Heart left ventricle (tissue), 16 donors: ENCODE measurements around the gene SZT2. TPM values are rescaled to one million over a fixed set of nuclear protein-coding genes. Genes with fewer than 3 reads are reported as not detected.
"Not testable (repeated sequence)": the region's sequence is repeated elsewhere in the genome, so short reads cannot be mapped to it uniquely, and the experiment has no call there.

ENCODE experiments used
- ATAC-seq, 4 donors: fragments of 200-7000 bp; cut with Tn5 transposase; one replicate each; pipeline ENCODE4 v1.9.1; 2020 to 2022; ENCODE audit warnings: moderate library complexity in 4 of 4, mild to moderate bottlenecking in 3 of 4, moderate number of reproducible peaks in 1 of 4
- DNase-seq, 5 donors: peaks; one replicate each; pipeline ENCODE4 v3.0.0-alpha.2; 2020
- H3K27ac ChIP-seq, 12 donors: fragments of 200-600 bp; sonication (generic) in 4 of 12; one replicate each; pipeline versions ENCODE4 v1.5.0 to v1.8.0; 2016 to 2022; ENCODE audit warnings: mild to moderate bottlenecking in 2 of 12
- H3K27me3 ChIP-seq, 9 donors: fragments of 200-600 bp; sonication (generic) in 2 of 9; one replicate each; pipeline versions ENCODE4 v1.5.1 to v1.8.0; 2016 to 2022; ENCODE audit warnings: mild to moderate bottlenecking in 3 of 9
- H3K36me3 ChIP-seq, 9 donors: fragments of 200-600 bp; sonication (generic) in 2 of 9; one replicate each; pipeline versions ENCODE4 v1.5.0 to v1.8.0; 2018 to 2022; ENCODE audit warnings: mild to moderate bottlenecking in 2 of 9
- H3K4me1 ChIP-seq, 12 donors: fragments of 200-600 bp; sonication (generic) in 4 of 12; one replicate each; pipeline versions ENCODE4 v1.5.0 to v1.8.0; 2016 to 2022; ENCODE audit warnings: mild to moderate bottlenecking in 3 of 12
- H3K4me3 ChIP-seq, 12 donors: fragments of 200-600 bp; sonication (generic) in 4 of 12; one replicate each; pipeline versions ENCODE4 v1.5.0 to v1.8.0; 2017 to 2022; ENCODE audit warnings: mild to moderate bottlenecking in 9 of 12, moderate library complexity in 4 of 12
- H3K9me3 ChIP-seq, 12 donors: fragments of 200-600 bp; sonication (generic) in 4 of 12; one replicate each; pipeline versions ENCODE4 v1.5.0 to v1.8.0; 2016 to 2022; ENCODE audit warnings: mild to moderate bottlenecking in 1 of 12
- POLR2A ChIP-seq, 2 donors: fragments of 450-650 bp; IDR thresholded peaks; one replicate each; pipeline ENCODE4 v1.6.1; 2017; ENCODE audit warnings: antibody characterized with exemption in 2 of 2, mild to moderate bottlenecking in 2 of 2, moderate library complexity in 2 of 2
- WGBS, 4 donors: extraction: QIAGEN DNeasy Blood & Tissue Kit in 2 of 4; methylation state at CpG; one replicate each; pipeline versions ENCODE4 v1.1.5 to v1.1.7; 2013 to 2018; 5-methylcytosine and 5-hydroxymethylcytosine counted together
- intact Hi-C, 10 donors: fragments of 100-400 bp; cut with DNase I; formaldehyde crosslinking; loops; one replicate each; pipeline versions ENCODE4 v1.11.1 to v1.14.2; 2022
- polyA plus RNA-seq, 2 donors: library from polyadenylated mRNA; stranded (reverse); fragments of 200-250 nt; gene quantifications; one replicate each; pipeline ENCODE4 v1.2.3, GENCODE V29; 2013
- total RNA-seq, 9 donors: library from RNA; depleted of rRNA in 2 of 9; stranded (reverse); fragments of >200 nt in 2 of 9; fragmentation: NEBNext Ultra II Directional in 3 of 9; extraction: Animal tissue kit (Norgen Biotek cat#: 25700) in 3 of 9; gene quantifications; one replicate each; pipeline versions ENCODE4 v1.1.0 to v1.2.4, GENCODE V29; 2016 to 2023
- TF ChIP-seq, protein P1 (sequence below), 12 donors: fragments of 200-600 bp; sonication (generic) in 4 of 12; IDR thresholded peaks; one replicate each; pipeline versions ENCODE4 v1.5.0 to v1.8.0; 2018 to 2022; ENCODE audit warnings: antibody characterized with exemption in 12 of 12, mild to moderate bottlenecking in 5 of 12
- donor health status: ischemic (EF 13 %, LVEDD 7.1; RV severe dilation, severe dysfunction).
- donor health status: healthy with polysubstance abuse.
- donor health status: DM: no; HTN: yes; CAD: no.
- donor health status: DM: no; HTN: no; CAD: no.
- donor health status: ischemic (EF 25% LVEDD 6.9; RV normal size, moderate dysfunction).
- donor health status: ischemic (EF 25% LVEDD 5.7; RV mildly dilated, moderate dysfunction).
- donor health status: healthy.
- donor health status: DM: yes; HTN: yes; CAD: no.
- donor health status: ischemic (EF 35%, LVEDD 5.7; RV mildly dilated, moderate dysfunction).
- donor health status: nonischemic (EF 11% LVEDD 7.7; RV severe dilation, severe dysfunction).
- donor health status: DM: yes; HTN: yes; CAD: no.
- donor health status: PGD.
- donor health status: ischemic (EF 29% LVEDD 5.4; RV normal size, mild dysfunction).
- donor health status: nonischemic (EF 23%, LVEDD 6.1; RV moderate dilation, normal function).

Gene SZT2
- total and polyA plus RNA-seq, 11 donors, result 13.1 to 39.7 (median 24.4) TPM

- DNase-seq (no peak), ATAC-seq (no peak)
- WGBS, 4 donors, result 88 to 93% (median 91%) methylated on average over 4 of the region's 4 CpGs
- peaks cover 0 to 5% (median 0%) of the 10 kb centered on the region in 12 donors for H3K4me1 ChIP-seq
- no peaks in the 10 kb centered on the region for H3K9me3 ChIP-seq
- TF ChIP-seq, protein P1, sequence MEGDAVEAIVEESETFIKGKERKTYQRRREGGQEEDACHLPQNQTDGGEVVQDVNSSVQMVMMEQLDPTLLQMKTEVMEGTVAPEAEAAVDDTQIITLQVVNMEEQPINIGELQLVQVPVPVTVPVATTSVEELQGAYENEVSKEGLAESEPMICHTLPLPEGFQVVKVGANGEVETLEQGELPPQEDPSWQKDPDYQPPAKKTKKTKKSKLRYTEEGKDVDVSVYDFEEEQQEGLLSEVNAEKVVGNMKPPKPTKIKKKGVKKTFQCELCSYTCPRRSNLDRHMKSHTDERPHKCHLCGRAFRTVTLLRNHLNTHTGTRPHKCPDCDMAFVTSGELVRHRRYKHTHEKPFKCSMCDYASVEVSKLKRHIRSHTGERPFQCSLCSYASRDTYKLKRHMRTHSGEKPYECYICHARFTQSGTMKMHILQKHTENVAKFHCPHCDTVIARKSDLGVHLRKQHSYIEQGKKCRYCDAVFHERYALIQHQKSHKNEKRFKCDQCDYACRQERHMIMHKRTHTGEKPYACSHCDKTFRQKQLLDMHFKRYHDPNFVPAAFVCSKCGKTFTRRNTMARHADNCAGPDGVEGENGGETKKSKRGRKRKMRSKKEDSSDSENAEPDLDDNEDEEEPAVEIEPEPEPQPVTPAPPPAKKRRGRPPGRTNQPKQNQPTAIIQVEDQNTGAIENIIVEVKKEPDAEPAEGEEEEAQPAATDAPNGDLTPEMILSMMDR (IDR thresholded peaks at IDR 0.05), result no peak
- TF ChIP-seq POLR2A (IDR thresholded peaks at IDR 0.05), result no peak
- no peaks in the 10 kb centered on the region for H3K27me3 ChIP-seq
- no peak overlapping the region for H3K27ac ChIP-seq
- intact Hi-C loops, result no loop called here
- H3K4me3 ChIP-seq, result no peak overlapping the region
- no peaks in the 10 kb centered on the region for H3K36me3 ChIP-seq
Observed at GRCh38 chr1:43473463-43473862, 83.8 kb downstream of the SZT2 start.

GRCh38 chr1:43475611-43476401 lies 86.1 kb downstream of the SZT2 start:
- ATAC-seq, H3K27me3 ChIP-seq, intact Hi-C loops, H3K36me3 ChIP-seq, H3K9me3 ChIP-seq, H3K4me1 ChIP-seq, H3K4me3 ChIP-seq, DNase-seq, H3K27ac ChIP-seq: not testable (repeated sequence)
- WGBS, 4 donors, result 53 to 61% (median 57%) methylated on average over 9 to 10 of the region's 10 CpGs

DNA sequence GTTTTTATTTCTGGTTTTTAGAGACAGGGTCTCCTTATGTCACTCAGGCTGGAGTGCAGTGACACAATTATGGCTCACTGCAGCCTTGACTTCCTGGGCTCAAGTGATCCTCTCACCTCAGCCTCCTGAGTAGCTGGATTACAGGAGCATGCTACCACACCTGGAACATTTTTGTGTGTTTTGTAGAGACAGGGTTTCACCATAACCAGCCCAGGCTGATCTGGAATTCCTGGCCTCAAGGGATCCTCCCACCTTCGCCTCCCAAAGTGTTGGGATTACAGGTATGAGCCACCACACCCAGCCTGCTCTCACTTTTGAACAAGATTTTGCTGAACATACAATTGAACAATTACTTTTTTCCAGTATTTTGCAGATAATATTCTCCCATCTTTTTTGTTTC lies 88.0 kb downstream of the SZT2 start:
- WGBS, 4 donors, result 91 to 96% (median 96%) methylated on average over 1 of the region's 1 CpG

GRCh38 chr1:43479414-43479813 lies 89.7 kb downstream of the SZT2 start:
- Histone ChIP-seq H3K4me3 (no peak overlapping the region), H3K27me3 (no peaks in the 10 kb centered on the region), H3K4me1 (peaks cover 0 to 8% (median 0%) of the 10 kb centered on the region in 12 donors), H3K27ac (no peak overlapping the region), H3K9me3 (no peaks in the 10 kb centered on the region), H3K36me3 (no peaks in the 10 kb centered on the region)
- ATAC-seq, result no peak
- TF ChIP-seq POLR2A (IDR thresholded peaks at IDR 0.05), result no peak
- TF ChIP-seq, protein P1 (IDR thresholded peaks at IDR 0.05), result no peak
- 69 to 80% (median 76%) methylated on average over 3 of the region's 3 CpGs for WGBS, 4 donors
- no peak for DNase-seq
- intact Hi-C loops, result no loop called here

More for the DNA sequence above, 88.0 kb downstream of the SZT2 start:
- TF ChIP-seq POLR2A (IDR thresholded peaks at IDR 0.05), result no peak
- TF ChIP-seq, protein P1 (IDR thresholded peaks at IDR 0.05), result no peak
- Histone ChIP-seq H3K9me3 (no peaks in the 10 kb centered on the region), H3K27ac (no peak overlapping the region), H3K27me3 (no peaks in the 10 kb centered on the region), H3K4me3 (no peak overlapping the region), H3K4me1 (peaks cover 0 to 12% (median 0%) of the 10 kb centered on the region in 12 donors), H3K36me3 (no peaks in the 10 kb centered on the region)
- DNase-seq (no peak), ATAC-seq (no peak)
- intact Hi-C loops, result no loop called here
